Measurements from ENCODE around the gene FUT4.

GRCh38 chr11:94525546-94526324 is 18.0 kb upstream of the FUT4 start:
- TF ChIP-seq CTCF (IDR thresholded peaks at IDR 0.05): no peak
- TF ChIP-seq HMGXB4 (CRISPR knock-in tag; IDR thresholded peaks at IDR 0.05): no peak

All from WTC11 (cell line).